B cell (primary cell): ENCODE results near the gene ZNF775. TPM values are rescaled to one million over a fixed set of nuclear protein-coding genes. Genes with fewer than 3 reads are reported as not detected.
A peak's percentile ranks its signal among the peaks of the same experiment; 100 is the strongest.

Experiments
- ATAC-seq: fragments of 200-7000 bp; cut with Tn5 transposase; one replicate; pipeline ENCODE4 v1.10.0; 2021; ENCODE audit warnings: low read depth, mild to moderate bottlenecking, moderate number of reproducible peaks, moderate library complexity
- CTCF ChIA-PET: fragments of 350-600 bp; sonication (Branson Sonifier 250); formaldehyde crosslinking; loops from one replicate; lab custom pipeline; 2021; ENCODE audit warnings: antibody characterized with exemption, inconsistent platforms; lab: Charles Lee
- POLR2A ChIA-PET: fragments of 350-600 bp; sonication (Branson Sonifier 250); formaldehyde crosslinking; loops from one replicate; lab custom pipeline; 2021; ENCODE audit warnings: antibody characterized with exemption; lab: Charles Lee
- DNase-seq: peaks from one replicate; pipeline ENCODE4 v3.0.0; 2013
- H2AFZ ChIP-seq: 2 replicates; pipeline ENCODE4 v1.6.1; 2012; ENCODE audit warnings: mild to moderate bottlenecking, low read depth, low read length; ENCODE audit not compliant: insufficient read depth, poor library complexity, severe bottlenecking
- H3K27ac ChIP-seq, 2 donors: 1 replicate in 1 of 2; 2 replicates in 1 of 2; pipeline ENCODE4 v1.5.1; 2012 to 2013; ENCODE audit warnings: low read length in 2 of 2, mild to moderate bottlenecking in 2 of 2, moderate library complexity in 1 of 2
- H3K27me3 ChIP-seq, 4 experiments: fragments of 200-600 bp in 1 of 4; sonication (generic) in 1 of 4; replicated peaks in 1 of 4; 1 replicate in 2 of 4; 2 replicates in 2 of 4; pipeline versions ENCODE4 v1.6.1 to v1.7.0; 2013 to 2016; ENCODE audit warnings: low read length in 3 of 4, mild to moderate bottlenecking in 2 of 4, mixed read lengths in 1 of 4, moderate library complexity in 1 of 4; ENCODE audit not compliant: insufficient read depth in 4 of 4, control insufficient read depth in 3 of 4; ENCODE audit errors: control extremely low read depth in 1 of 4
- H3K36me3 ChIP-seq, 2 experiments: replicated peaks in 1 of 2; 1 replicate in 1 of 2; 2 replicates in 1 of 2; pipeline versions ENCODE4 v1.6.1 to v1.7.1; 2013; ENCODE audit warnings: low read length in 1 of 2; ENCODE audit not compliant: insufficient read depth in 2 of 2, control insufficient read depth in 1 of 2; ENCODE audit errors: control extremely low read depth in 1 of 2, extremely low read depth in 1 of 2
- H3K4me1 ChIP-seq, 2 donors: fragments of 200-600 bp in 1 of 2; sonication (generic) in 1 of 2; 1 replicate in 1 of 2; 2 replicates in 1 of 2; pipeline versions ENCODE4 v1.5.1 to v1.6.1; 2013 to 2017; ENCODE audit warnings: low read length in 2 of 2; ENCODE audit not compliant: control insufficient read depth in 2 of 2, insufficient read depth in 2 of 2
- H3K4me2 ChIP-seq: replicated peaks from 2 replicates; pipeline ENCODE3; 2012; ENCODE audit warnings: mild to moderate bottlenecking, low read depth, low read length; ENCODE audit not compliant: poor library complexity, severe bottlenecking
- H3K4me3 ChIP-seq, 5 experiments: fragments of 200-600 bp in 1 of 5; sonication (generic) in 1 of 5; 1 replicate in 3 of 5; 2 replicates in 2 of 5; pipeline versions ENCODE4 v1.5.1 to v1.7.0; 2011 to 2016; ENCODE audit warnings: low read length in 4 of 5, mild to moderate bottlenecking in 4 of 5, low read depth in 2 of 5, control low read depth in 1 of 5, moderate library complexity in 1 of 5; ENCODE audit not compliant: insufficient read depth in 1 of 5; ENCODE audit errors: control extremely low read depth in 1 of 5, extremely low read depth in 1 of 5
- H3K79me2 ChIP-seq: fragments of 200-600 bp; sonication (generic); one replicate; pipeline ENCODE4 v1.6.0; 2016; ENCODE audit warnings: low read length; ENCODE audit not compliant: control insufficient read depth, insufficient read depth
- H3K9ac ChIP-seq: fragments of 200-600 bp; sonication (generic); 2 replicates; pipeline ENCODE4 v1.6.1; 2017; ENCODE audit warnings: mild to moderate bottlenecking, low read length, moderate library complexity
- H3K9me3 ChIP-seq, 3 donors: one replicate each; pipeline versions ENCODE4 v1.6.1 to v1.7.1; 2013; ENCODE audit warnings: low read length in 2 of 3; ENCODE audit not compliant: control insufficient read depth in 2 of 3, insufficient read depth in 1 of 3; ENCODE audit errors: control extremely low read depth in 1 of 3
- H4K20me1 ChIP-seq: 2 replicates; pipeline ENCODE4 v1.6.0; 2012; ENCODE audit warnings: mild to moderate bottlenecking, low read length; ENCODE audit not compliant: insufficient read depth, control insufficient read depth, poor library complexity, severe bottlenecking
- H3K27ac Mint-ChIP-seq: one replicate; pipeline ENCODE4 v1.8.0; 2021; ENCODE audit warnings: mixed read lengths
- H3K27me3 Mint-ChIP-seq: one replicate; pipeline ENCODE4 v1.8.0; 2021; ENCODE audit warnings: mixed read lengths
- H3K4me1 Mint-ChIP-seq: one replicate; pipeline ENCODE4 v1.8.0; 2021; ENCODE audit warnings: mixed read lengths
- H3K4me3 Mint-ChIP-seq: one replicate; pipeline ENCODE4 v1.8.0; 2021; ENCODE audit warnings: mixed read lengths
- H3K9me3 Mint-ChIP-seq: one replicate; pipeline ENCODE4 v1.8.0; 2022; ENCODE audit warnings: mixed read lengths; ENCODE audit not compliant: insufficient read depth
- CTCF ChIP-seq: fragments of 200-600 bp; IDR thresholded peaks from one replicate; pipeline ENCODE4 v1.8.0; 2022; ENCODE audit warnings: antibody characterized with exemption, mild to moderate bottlenecking
- EZH2 ChIP-seq: IDR thresholded peaks from 2 replicates; pipeline ENCODE4 v1.6.1; 2012; ENCODE audit warnings: borderline replicate concordance, low read depth, mild to moderate bottlenecking, moderate library complexity, low read length; ENCODE audit not compliant: insufficient read depth, poor library complexity, severe bottlenecking
- WGBS: methylation state at CpG from one replicate; pipeline ENCODE4 v1.1.5; 2013; ENCODE audit warnings: missing lambda C conversion rate; ENCODE audit not compliant: insufficient coverage; 5-methylcytosine and 5-hydroxymethylcytosine counted together
- intact Hi-C: fragments of 100-400 bp; cut with micrococcal nuclease; formaldehyde crosslinking; loops from one replicate; pipeline ENCODE4 v1.10.0; 2022
- polyA plus RNA-seq: library from polyadenylated mRNA; depleted of rRNA; stranded (reverse); fragments of >200 nt; gene quantifications from 2 replicates; pipeline ENCODE4 v1.2.3, GENCODE V29; 2012
- total RNA-seq, 2 donors: library from RNA; stranded (reverse); fragments of 120-200 nt in 1 of 2; gene quantifications; 1 replicate in 1 of 2; 2 replicates in 1 of 2; pipeline versions ENCODE4 v1.2.3 to v1.2.4, GENCODE V29; 2013 to 2022

ZNF775 gene
- total and polyA plus RNA-seq, 2 donors (not counting 1 experiment from before 2014, with no cell fraction given), result 4.2 to 12.1 TPM

GRCh38 chr7:150381785-150382122 is 2.6 kb downstream of the ZNF775 start:
- ChIA-PET POLR2A (interaction anchor here (0.6 kb wide), 1 partner anchor 13 kb away, joined by 4 read pairs; no protein-coding TSS in a partner anchor), CTCF (no interaction called here)
- no peaks in the 10 kb centered on the region for H3K27me3 ChIP-seq
- H3K4me1 ChIP-seq, result peaks cover 22 to 47% of the 10 kb centered on the region in 2 donors
- H3K36me3 ChIP-seq, result no peaks in the 10 kb centered on the region
- peaks cover 46% of the 10 kb centered on the region for H3K4me1 Mint-ChIP-seq
- ATAC-seq (no peak), DNase-seq (no peak)
- no peak overlapping the region for H3K27ac Mint-ChIP-seq
- no peak overlapping the region for H3K27ac ChIP-seq
- peaks cover 0 to 2% (median 0%) of the 10 kb centered on the region in 3 donors for H3K9me3 ChIP-seq
- intact Hi-C loops, result no loop called here
- H3K4me3 ChIP-seq, result no peak overlapping the region
- 100% methylated on average over 1 of the region's 1 CpG for WGBS
- no peak overlapping the region for H3K9ac ChIP-seq
- no peaks in the 10 kb centered on the region for H3K9me3 Mint-ChIP-seq
- H3K27me3 Mint-ChIP-seq, result no peaks in the 10 kb centered on the region
- TF ChIP-seq EZH2, result no peak
- TF ChIP-seq CTCF, result no peak
- H2AFZ ChIP-seq, result no peak overlapping the region
- peaks cover 28% of the 10 kb centered on the region for H3K79me2 ChIP-seq
- peaks cover 6% of the 10 kb centered on the region for H4K20me1 ChIP-seq
- no peak overlapping the region for H3K4me3 Mint-ChIP-seq
- H3K4me2 ChIP-seq, result no peak overlapping the region

GRCh38 chr7:150382123-150382843 is 3.2 kb downstream of the ZNF775 start:
- no peaks in the 10 kb centered on the region for H3K9me3 Mint-ChIP-seq
- H3K4me1 ChIP-seq, result peaks cover 21 to 42% of the 10 kb centered on the region in 2 donors
- no peak overlapping the region for H2AFZ ChIP-seq
- POLR2A ChIA-PET, result interaction anchor here (0.6 kb wide), 1 partner anchor 13 kb away, joined by 4 read pairs; no protein-coding TSS in a partner anchor
- CTCF ChIA-PET, result interaction anchor here (1.0 kb wide), 1 partner anchor 39 kb away, joined by 3 read pairs; no protein-coding TSS in a partner anchor
- H3K4me3 ChIP-seq, result no peak overlapping the region
- no peaks in the 10 kb centered on the region for H3K36me3 ChIP-seq
- H4K20me1 ChIP-seq, result peaks cover 6% of the 10 kb centered on the region
- no peak overlapping the region for H3K4me2 ChIP-seq
- peaks cover 0 to 3% (median 0%) of the 10 kb centered on the region in 3 donors for H3K9me3 ChIP-seq
- H3K4me3 Mint-ChIP-seq, result peak overlapping the region; percentile 59
- H3K27ac Mint-ChIP-seq, result peak overlapping the region; percentile 75
- intact Hi-C loops, result no loop called here
- WGBS, result 89% methylated on average over 17 of the region's 20 CpGs
- TF ChIP-seq CTCF (no peak), EZH2 (no peak)
- no peak overlapping the region for H3K27ac ChIP-seq
- DNase-seq (no peak), ATAC-seq (no peak)
- no peaks in the 10 kb centered on the region for H3K27me3 ChIP-seq
- H3K27me3 Mint-ChIP-seq, result no peaks in the 10 kb centered on the region
- peaks cover 42% of the 10 kb centered on the region for H3K4me1 Mint-ChIP-seq
- peaks cover 28% of the 10 kb centered on the region for H3K79me2 ChIP-seq
- no peak overlapping the region for H3K9ac ChIP-seq
